Spleen (tissue), 11 donors: ENCODE results near the gene DAB2. TPM values are rescaled to one million over a fixed set of nuclear protein-coding genes. Genes with fewer than 3 reads are reported as not detected.

ENCODE experiments used
- DNase-seq: peaks from one replicate; pipeline ENCODE4 v3.0.0-alpha.2; 2020
- H3K27ac ChIP-seq, 8 donors: fragments of 200-600 bp; sonication (generic) in 7 of 8; 1 replicate in 4 of 8; 2 replicates in 4 of 8; pipeline versions ENCODE4 v1.5.0 to v1.8.0; 2016 to 2021; ENCODE audit warnings: inconsistent platforms in 4 of 8, mild to moderate bottlenecking in 4 of 8, moderate library complexity in 1 of 8
- H3K27me3 ChIP-seq, 7 donors: fragments of 200-600 bp; sonication (generic) in 6 of 7; replicated peaks in 1 of 7; 1 replicate in 4 of 7; 2 replicates in 3 of 7; pipeline versions ENCODE4 v1.5.0 to v1.8.0; 2016 to 2021; ENCODE audit warnings: inconsistent platforms in 3 of 7, mild to moderate bottlenecking in 1 of 7
- H3K36me3 ChIP-seq, 6 donors: fragments of 200-600 bp; sonication (generic) in 5 of 6; 1 replicate in 4 of 6; 2 replicates in 2 of 6; pipeline versions ENCODE4 v1.5.0 to v1.8.0; 2016 to 2021; ENCODE audit warnings: inconsistent platforms in 2 of 6
- H3K4me1 ChIP-seq, 6 donors: fragments of 200-600 bp; sonication (generic) in 5 of 6; 1 replicate in 3 of 6; 2 replicates in 3 of 6; pipeline versions ENCODE4 v1.5.0 to v1.8.0; 2016 to 2021; ENCODE audit warnings: inconsistent platforms in 3 of 6
- H3K4me3 ChIP-seq, 8 donors: fragments of 200-600 bp; sonication (generic) in 7 of 8; 1 replicate in 4 of 8; 2 replicates in 4 of 8; pipeline versions ENCODE4 v1.5.0 to v1.8.0; 2016 to 2021; ENCODE audit warnings: inconsistent platforms in 4 of 8, mild to moderate bottlenecking in 4 of 8, moderate library complexity in 2 of 8
- H3K9me3 ChIP-seq, 8 donors: fragments of 200-600 bp; sonication (generic) in 7 of 8; 1 replicate in 4 of 8; 2 replicates in 4 of 8; pipeline versions ENCODE4 v1.5.0 to v1.8.0; 2016 to 2021; ENCODE audit warnings: inconsistent platforms in 4 of 8
- CTCF ChIP-seq, 11 experiments: fragments of 200-600 bp in 7 of 11; fragments of 450-650 bp in 4 of 11; sonication (generic) in 4 of 11; IDR thresholded peaks in 8 of 11; conservative IDR thresholded peaks in 3 of 11; 1 replicate in 7 of 11; 2 replicates in 4 of 11; pipeline versions ENCODE4 v1.4.0 to v1.8.0; 2016 to 2021; ENCODE audit warnings: antibody characterized with exemption in 11 of 11, inconsistent platforms in 4 of 11, mild to moderate bottlenecking in 1 of 11
- POLR2A ChIP-seq, 3 donors: fragments of 450-650 bp; IDR thresholded peaks; one replicate each; pipeline ENCODE4 v1.5.1; 2017; ENCODE audit warnings: antibody characterized with exemption in 3 of 3, mild to moderate bottlenecking in 1 of 3
- POLR2AphosphoS5 ChIP-seq, 3 donors: sonication (generic); formaldehyde crosslinking; IDR thresholded peaks; one replicate each; pipeline ENCODE4 v1.5.1; 2017; ENCODE audit warnings: antibody characterized with exemption in 3 of 3
- WGBS, 5 donors: extraction: QIAGEN DNeasy Blood & Tissue Kit in 3 of 5; methylation state at CpG; one replicate each; pipeline versions ENCODE4 v1.1.5 to v1.1.7; 2013 to 2018; 5-methylcytosine and 5-hydroxymethylcytosine counted together
- intact Hi-C: fragments of 100-400 bp; cut with DNase I; formaldehyde crosslinking; loops from one replicate; pipeline ENCODE4 v1.15.0; 2023; ENCODE audit warnings: low total_unique reads
- polyA plus RNA-seq, 3 donors: library from polyadenylated mRNA; stranded (reverse); fragments of 200-250 nt; gene quantifications; one replicate each; pipeline ENCODE4 v1.2.1, GENCODE V29; 2013
- total RNA-seq, 7 donors: library from RNA; depleted of rRNA in 3 of 7; stranded (reverse); fragments of >200 nt in 3 of 7; fragmentation: NEBNext Ultra II Directional in 4 of 7; extraction: Animal tissue kit (Norgen Biotek cat#: 25700) in 4 of 7; gene quantifications; one replicate each; pipeline versions ENCODE4 v1.1.0 to v1.2.1, GENCODE V29; 2016 to 2021
- donor health status: healthy with polysubstance abuse.
- donor health status: DM: no; HTN: no; CAD: no; lungs with moderate emphysema.
- donor health status: DM: no; HTN: no; CAD: no.
- donor health status: Bipolar disorder and iron deficiency.
- donor health status: healthy.
- donor health status: DM: no; HTN: no; CAD: no.
- donor health status: DM: yes; HTN: yes; CAD: no.

DAB2 gene
- total and polyA plus RNA-seq, 10 donors = 19.4 to 206 (median 125) TPM

- no peak for DNase-seq
- 57 to 79% (median 70%) methylated on average over 4 of the region's 4 CpGs for WGBS, 5 donors
- H3K4me1 ChIP-seq = peaks cover 0 to 3% (median 0%) of the 10 kb centered on the region in 6 donors
- H3K9me3 ChIP-seq = no peaks in the 10 kb centered on the region
- H3K4me3 ChIP-seq = no peak overlapping the region
- TF ChIP-seq POLR2A (IDR thresholded peaks at IDR 0.05) (no peak), CTCF (IDR thresholded peaks at IDR 0.05 in 8 of 11, conservative IDR thresholded peaks at IDR 0.05 in 3 of 11) (no peak), POLR2AphosphoS5 (IDR thresholded peaks at IDR 0.05) (no peak)
- no peaks in the 10 kb centered on the region for H3K36me3 ChIP-seq
- no peak overlapping the region for H3K27ac ChIP-seq
- peaks cover 0 to 5% (median 0%) of the 10 kb centered on the region in 7 donors for H3K27me3 ChIP-seq
- intact Hi-C loops = no loop called here
Measured at GRCh38 chr5:39433848-39434247, 9.1 kb upstream of the DAB2 start.

DNA sequence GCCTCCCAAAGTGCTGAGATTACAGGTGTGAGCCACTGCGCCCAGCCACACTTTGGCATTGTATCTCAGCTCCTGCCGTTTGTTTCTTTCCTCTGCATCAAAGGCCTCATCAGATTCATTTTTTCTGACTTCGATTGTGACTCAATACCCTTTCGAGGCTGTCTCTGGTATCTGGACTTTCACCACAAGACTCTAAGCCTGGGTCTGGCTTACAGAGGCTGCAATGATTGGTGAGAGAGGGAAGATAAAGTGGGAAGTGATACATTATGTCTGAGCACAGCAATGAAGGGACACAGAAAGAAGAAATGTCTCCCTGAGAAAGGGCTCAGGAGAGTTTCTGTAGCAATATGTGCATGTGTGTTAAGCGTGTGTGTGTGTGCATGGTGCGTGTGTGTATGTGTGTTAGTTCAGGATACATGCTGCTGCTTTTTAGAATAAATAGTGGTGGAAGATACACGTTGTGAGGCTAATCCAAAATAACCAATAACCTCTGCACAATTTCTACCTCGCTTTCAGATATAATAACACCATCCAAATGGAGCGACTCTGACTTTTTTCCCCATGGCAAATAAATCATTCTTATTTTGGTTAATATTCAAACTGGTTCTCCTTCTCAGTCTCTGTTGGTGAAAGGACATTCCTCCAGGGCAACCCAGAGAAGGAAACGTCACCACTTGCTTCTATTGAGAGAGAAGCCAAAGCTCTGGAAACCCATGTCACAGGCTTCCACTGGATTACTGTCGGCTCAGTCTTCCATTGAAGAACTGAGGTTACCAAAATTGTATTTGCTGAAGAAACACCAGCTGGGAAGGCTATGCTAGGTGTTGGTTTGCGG, 8.1 kb upstream of the DAB2 start:
- TF ChIP-seq CTCF (IDR thresholded peaks at IDR 0.05 in 8 of 11, conservative IDR thresholded peaks at IDR 0.05 in 3 of 11) = no peak
- TF ChIP-seq POLR2A (IDR thresholded peaks at IDR 0.05) = no peak
- TF ChIP-seq POLR2AphosphoS5 (IDR thresholded peaks at IDR 0.05) = no peak
- 85 to 93% (median 90%) methylated on average over 12 of the region's 12 CpGs for WGBS, 5 donors
- intact Hi-C loops = no loop called here
- DNase-seq = no peak
- Histone ChIP-seq H3K9me3 (no peaks in the 10 kb centered on the region), H3K4me1 (peaks cover 0 to 3% (median 0%) of the 10 kb centered on the region in 6 donors), H3K4me3 (no peak overlapping the region), H3K27ac (no peak overlapping the region), H3K27me3 (peaks cover 0 to 9% (median 0%) of the 10 kb centered on the region in 7 donors), H3K36me3 (no peaks in the 10 kb centered on the region)

- TF ChIP-seq POLR2A (IDR thresholded peaks at IDR 0.05) (no peak), POLR2AphosphoS5 (IDR thresholded peaks at IDR 0.05) (no peak), CTCF (IDR thresholded peaks at IDR 0.05 in 8 of 11, conservative IDR thresholded peaks at IDR 0.05 in 3 of 11) (no peak)
- Histone ChIP-seq H3K27me3 (peaks cover 0 to 22% (median 0%) of the 10 kb centered on the region in 7 donors), H3K27ac (no peak overlapping the region), H3K9me3 (no peaks in the 10 kb centered on the region), H3K36me3 (no peaks in the 10 kb centered on the region), H3K4me3 (no peak overlapping the region), H3K4me1 (peaks cover 0 to 23% (median 16%) of the 10 kb centered on the region in 6 donors)
- intact Hi-C loops = no loop called here
- no peak for DNase-seq
- WGBS, 5 donors = 75 to 96% (median 88%) methylated on average over 2 of the region's 2 CpGs
Measured at GRCh38 chr5:39430461-39430860, 5.7 kb upstream of the DAB2 start.

GRCh38 chr5:39428640-39429039, 3.9 kb upstream of the DAB2 start:
- H3K27ac ChIP-seq = peak overlapping the region in 1 of 8 donors; percentile 88
- WGBS, 5 donors = 68 to 95% (median 87%) methylated on average over 4 of the region's 4 CpGs
- no peak for TF ChIP-seq POLR2A (IDR thresholded peaks at IDR 0.05)
- TF ChIP-seq POLR2AphosphoS5 (IDR thresholded peaks at IDR 0.05) = no peak
- no peak for TF ChIP-seq CTCF (IDR thresholded peaks at IDR 0.05 in 8 of 11, conservative IDR thresholded peaks at IDR 0.05 in 3 of 11)
- H3K4me3 ChIP-seq = no peak overlapping the region
- no peaks in the 10 kb centered on the region for H3K36me3 ChIP-seq
- H3K9me3 ChIP-seq = no peaks in the 10 kb centered on the region
- DNase-seq = no peak
- H3K4me1 ChIP-seq = peaks cover 0 to 38% (median 24%) of the 10 kb centered on the region in 6 donors
- intact Hi-C loops = no loop called here
- H3K27me3 ChIP-seq = peaks cover 0 to 40% (median 5%) of the 10 kb centered on the region in 7 donors
